ENCODE measurements around the gene CDK2.
"Not testable (repeated sequence)": the region's sequence is repeated elsewhere in the genome, so short reads cannot be mapped to it uniquely, and the experiment has no call there.

The CDK2 gene

GRCh38 chr12:55938826-55939501, 27.7 kb upstream of the CDK2 start:
- no peak for DNase-seq

- DNase-seq: peak; percentile 70
These were observed 26.4 kb upstream of the CDK2 start for GRCh38 chr12:55940065-55940732.

GRCh38 chr12:55942055-55942454, 24.6 kb upstream of the CDK2 start:
- no peak for DNase-seq

- no peak for DNase-seq
These were observed 24.0 kb upstream of the CDK2 start for GRCh38 chr12:55942577-55943136.

GRCh38 chr12:55946553-55946952, 20.1 kb upstream of the CDK2 start:
- no peak for DNase-seq

GRCh38 chr12:55955344-55955743, 11.3 kb upstream of the CDK2 start:
- DNase-seq: no peak

GRCh38 chr12:55955800-55956508, 10.7 kb upstream of the CDK2 start:
- peak; percentile 20 for DNase-seq

- no peak for DNase-seq
These were observed 9.3 kb upstream of the CDK2 start for GRCh38 chr12:55957106-55957859.

- no peak for DNase-seq
These were observed 2.9 kb upstream of the CDK2 start for GRCh38 chr12:55963760-55964159.

- no peak for DNase-seq
These were observed 1.4 kb upstream of the CDK2 start for GRCh38 chr12:55965240-55965639.

- DNase-seq: peak; percentile 1
These were observed 656 bp upstream of the CDK2 start, which contains the start of gene PMEL for GRCh38 chr12:55965941-55966407. PMEL (minus strand) TSS chr12:55966042; CDS start chr12:55966011, 31 bp downstream.

GRCh38 chr12:55969356-55969755, 2.7 kb downstream of the CDK2 start:
- no peak for DNase-seq

GRCh38 chr12:55970775-55971174, 4.1 kb downstream of the CDK2 start:
- no peak for DNase-seq

- no peak for DNase-seq
These were observed 5.4 kb downstream of the CDK2 start for GRCh38 chr12:55972042-55972441.

- DNase-seq: no peak
These were observed 5.8 kb downstream of the CDK2 start for GRCh38 chr12:55972456-55972855.

GRCh38 chr12:55972911-55973598, 6.4 kb downstream of the CDK2 start:
- peak; percentile 24 for DNase-seq

GRCh38 chr12:55973599-55974307, 7.1 kb downstream of the CDK2 start, which contains the start of gene RAB5B:
RAB5B (plus strand) TSS chr12:55974078; CDS start chr12:55986961, 12,883 bp downstream.
- DNase-seq: peak; percentile 100

GRCh38 chr12:55974308-55974730, 7.7 kb downstream of the CDK2 start:
- DNase-seq: peak; percentile 26

- no peak for DNase-seq
These were observed 11.8 kb downstream of the CDK2 start for GRCh38 chr12:55978393-55978792.

- DNase-seq: no peak
These were observed 12.4 kb downstream of the CDK2 start for GRCh38 chr12:55979069-55979468.

GRCh38 chr12:55981882-55982281, 15.3 kb downstream of the CDK2 start:
- not testable (repeated sequence) for DNase-seq
